ENCODE data around the gene FBXW11.

GRCh38 chr5:171946000-171946781, 60.2 kb downstream of the FBXW11 start:
- TF ChIP-seq CTCF (IDR thresholded peaks at IDR 0.05) (no peak), POLR2A (IDR thresholded peaks at IDR 0.05) (no peak)
